ENCODE results near the gene CDH2.
"Not testable (repeated sequence)": the region's sequence is repeated elsewhere in the genome, so short reads cannot be mapped to it uniquely, and the experiment has no call there.

CDH2 gene

GRCh38 chr18:27920836-27921235 is 256.1 kb downstream of the CDH2 start:
- H3K79me2 ChIP-seq (ENCODE audit: low read length): no peaks in the 10 kb centered on the region
- H3K36me3 ChIP-seq (replicated peaks; ENCODE audit: low read depth, low read length): no peaks in the 10 kb centered on the region
- H4K20me1 ChIP-seq (ENCODE audit: insufficient read depth, low read length): no peaks in the 10 kb centered on the region
- no peaks in the 10 kb centered on the region for H3K4me1 ChIP-seq (ENCODE audit: low read length)
- H3K4me3 ChIP-seq (ENCODE audit: low read length): no peak overlapping the region
- no peak overlapping the region for H2AFZ ChIP-seq (ENCODE audit: low read depth, low read length)
- no peak overlapping the region for H3K27ac ChIP-seq (ENCODE audit: low read length)
- no peaks in the 10 kb centered on the region for H3K9me3 ChIP-seq (ENCODE audit: insufficient read depth, low read length)
- no peaks in the 10 kb centered on the region for H3K27me3 ChIP-seq (ENCODE audit: low read depth, low read length)
- TF ChIP-seq, protein P1, sequence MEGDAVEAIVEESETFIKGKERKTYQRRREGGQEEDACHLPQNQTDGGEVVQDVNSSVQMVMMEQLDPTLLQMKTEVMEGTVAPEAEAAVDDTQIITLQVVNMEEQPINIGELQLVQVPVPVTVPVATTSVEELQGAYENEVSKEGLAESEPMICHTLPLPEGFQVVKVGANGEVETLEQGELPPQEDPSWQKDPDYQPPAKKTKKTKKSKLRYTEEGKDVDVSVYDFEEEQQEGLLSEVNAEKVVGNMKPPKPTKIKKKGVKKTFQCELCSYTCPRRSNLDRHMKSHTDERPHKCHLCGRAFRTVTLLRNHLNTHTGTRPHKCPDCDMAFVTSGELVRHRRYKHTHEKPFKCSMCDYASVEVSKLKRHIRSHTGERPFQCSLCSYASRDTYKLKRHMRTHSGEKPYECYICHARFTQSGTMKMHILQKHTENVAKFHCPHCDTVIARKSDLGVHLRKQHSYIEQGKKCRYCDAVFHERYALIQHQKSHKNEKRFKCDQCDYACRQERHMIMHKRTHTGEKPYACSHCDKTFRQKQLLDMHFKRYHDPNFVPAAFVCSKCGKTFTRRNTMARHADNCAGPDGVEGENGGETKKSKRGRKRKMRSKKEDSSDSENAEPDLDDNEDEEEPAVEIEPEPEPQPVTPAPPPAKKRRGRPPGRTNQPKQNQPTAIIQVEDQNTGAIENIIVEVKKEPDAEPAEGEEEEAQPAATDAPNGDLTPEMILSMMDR (IDR thresholded peaks at IDR 0.05; ENCODE audit: low read depth, low read length): no peak
- no peak for TF ChIP-seq EZH2phosphoT487 (IDR thresholded peaks at IDR 0.05; ENCODE audit: low read depth)
- H3K9ac ChIP-seq (ENCODE audit: low read length): no peak overlapping the region
- H3K4me2 ChIP-seq (ENCODE audit: low read length): no peak overlapping the region

- H3K27me3 ChIP-seq (ENCODE audit: low read depth, low read length); H2AFZ ChIP-seq (ENCODE audit: low read depth, low read length); H3K27ac ChIP-seq (ENCODE audit: low read length); H3K4me1 ChIP-seq (ENCODE audit: low read length); H3K9me3 ChIP-seq (ENCODE audit: insufficient read depth, low read length); H3K79me2 ChIP-seq (ENCODE audit: low read length); H3K36me3 ChIP-seq (replicated peaks; ENCODE audit: low read depth, low read length); H3K4me3 ChIP-seq (ENCODE audit: low read length); H4K20me1 ChIP-seq (ENCODE audit: insufficient read depth, low read length); H3K9ac ChIP-seq (ENCODE audit: low read length); H3K4me2 ChIP-seq (ENCODE audit: low read length): not testable (repeated sequence)
These were observed 270.7 kb downstream of the CDH2 start for GRCh38 chr18:27906189-27906588.

- no peak overlapping the region for H3K9ac ChIP-seq (ENCODE audit: low read length)
- no peaks in the 10 kb centered on the region for H3K27me3 ChIP-seq (ENCODE audit: low read depth, low read length)
- H3K4me3 ChIP-seq (ENCODE audit: low read length): no peak overlapping the region
These were observed 273.0 kb downstream of the CDH2 start for GRCh38 chr18:27903906-27904305.

DNA sequence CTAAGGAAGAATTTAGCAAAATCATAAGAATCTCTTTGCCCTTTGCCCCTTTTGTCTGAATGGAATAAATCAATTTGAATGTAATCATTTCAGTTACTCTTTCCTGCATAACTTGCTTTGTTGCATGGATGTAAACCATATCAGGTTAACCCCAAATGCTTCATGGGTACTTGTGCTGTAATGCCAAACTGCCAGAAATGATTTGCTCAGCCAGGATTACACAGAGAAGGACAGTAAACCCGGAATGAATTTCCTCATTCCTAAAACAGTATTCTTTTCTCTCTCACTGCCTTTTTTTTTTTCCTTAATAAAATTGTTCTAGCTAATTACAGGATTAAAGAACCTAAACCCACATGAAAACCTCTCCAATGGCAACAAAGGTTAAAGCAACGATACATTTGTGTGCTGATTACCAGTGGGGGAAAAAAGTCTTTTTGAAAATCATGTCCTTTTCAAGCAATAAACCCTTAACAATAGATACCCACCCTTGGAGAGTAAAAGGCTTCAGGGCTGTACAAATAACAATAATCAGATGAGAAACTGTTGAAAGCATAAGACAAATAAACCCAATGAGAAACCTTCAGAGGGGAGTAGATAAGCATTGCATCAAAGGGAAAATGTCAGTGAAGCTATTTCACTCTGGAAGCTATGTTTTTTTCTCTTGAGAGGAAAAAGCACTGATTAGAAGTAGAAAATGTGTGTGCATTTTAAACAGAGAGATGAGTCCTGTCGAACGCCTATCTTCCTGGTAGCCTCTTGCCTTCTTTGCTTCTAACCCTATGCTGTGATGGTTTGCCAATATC is 275.3 kb downstream of the CDH2 start:
- Histone ChIP-seq H3K27me3 (ENCODE audit: low read depth, low read length) (no peaks in the 10 kb centered on the region), H3K4me2 (ENCODE audit: low read length) (no peak overlapping the region), H4K20me1 (ENCODE audit: insufficient read depth, low read length) (no peaks in the 10 kb centered on the region), H3K4me3 (ENCODE audit: low read length) (no peak overlapping the region), H3K36me3 (replicated peaks; ENCODE audit: low read depth, low read length) (no peaks in the 10 kb centered on the region), H3K4me1 (ENCODE audit: low read length) (no peaks in the 10 kb centered on the region), H3K79me2 (ENCODE audit: low read length) (no peaks in the 10 kb centered on the region), H3K9ac (ENCODE audit: low read length) (no peak overlapping the region), H3K27ac (ENCODE audit: low read length) (no peak overlapping the region), H2AFZ (ENCODE audit: low read depth, low read length) (no peak overlapping the region), H3K9me3 (ENCODE audit: insufficient read depth, low read length) (no peaks in the 10 kb centered on the region)
- TF ChIP-seq, protein P1 (IDR thresholded peaks at IDR 0.05; ENCODE audit: low read depth, low read length): no peak
- TF ChIP-seq EZH2phosphoT487 (IDR thresholded peaks at IDR 0.05; ENCODE audit: low read depth): no peak

More at GRCh38 chr18:27903906-27904305, 273.0 kb downstream of the CDH2 start:
- no peaks in the 10 kb centered on the region for H4K20me1 ChIP-seq (ENCODE audit: insufficient read depth, low read length)
- no peak overlapping the region for H3K27ac ChIP-seq (ENCODE audit: low read length)
- no peaks in the 10 kb centered on the region for H3K36me3 ChIP-seq (replicated peaks; ENCODE audit: low read depth, low read length)
- no peak overlapping the region for H2AFZ ChIP-seq (ENCODE audit: low read depth, low read length)
- no peaks in the 10 kb centered on the region for H3K9me3 ChIP-seq (ENCODE audit: insufficient read depth, low read length)
- TF ChIP-seq EZH2phosphoT487 (IDR thresholded peaks at IDR 0.05; ENCODE audit: low read depth): no peak
- TF ChIP-seq, protein P1 (IDR thresholded peaks at IDR 0.05; ENCODE audit: low read depth, low read length): no peak
- H3K4me1 ChIP-seq (ENCODE audit: low read length): no peaks in the 10 kb centered on the region
- no peaks in the 10 kb centered on the region for H3K79me2 ChIP-seq (ENCODE audit: low read length)
- no peak overlapping the region for H3K4me2 ChIP-seq (ENCODE audit: low read length)
